ENCODE measurements around the gene CLEC16A. TPM values are rescaled to one million over a fixed set of nuclear protein-coding genes. Genes with fewer than 3 reads are reported as not detected.

CLEC16A gene
- total RNA-seq, 4 donors from 2014 or later: 24.5 to 33.0 (median 29.3) TPM

GRCh38 chr16:11170201-11170600 is 225.8 kb downstream of the CLEC16A start:
- no peaks in the 10 kb centered on the region for H3K36me3 ChIP-seq
- intact Hi-C loops (cut with DNase I; ENCODE audit: low total_unique reads): no loop called here
- no peaks in the 10 kb centered on the region for H3K9me3 ChIP-seq

GRCh38 chr16:11170696-11171447 is 226.5 kb downstream of the CLEC16A start:
- in situ Hi-C loops (cut with MboI; ENCODE audit: low sequenced_read_pairs in 4 of 4) (no loop called here), intact Hi-C loops (cut with DNase I; ENCODE audit: low total_unique reads) (no loop called here)
- H3K9me3 ChIP-seq: no peaks in the 10 kb centered on the region
- H3K4me1 ChIP-seq: peaks cover 5 to 11% of the 10 kb centered on the region in 2 donors
- DNase-seq (no peak), ATAC-seq (no peak)
- no peaks in the 10 kb centered on the region for H3K27me3 ChIP-seq
- no peak overlapping the region for H3K4me3 ChIP-seq
- H3K27ac ChIP-seq: no peak overlapping the region
- H3K36me3 ChIP-seq: no peaks in the 10 kb centered on the region
- TF ChIP-seq POLR2A (IDR thresholded peaks at IDR 0.05): no peak
- TF ChIP-seq CTCF (IDR thresholded peaks at IDR 0.05 in 4 of 5, conservative IDR thresholded peaks at IDR 0.05 in 1 of 5): no peak

More at GRCh38 chr16:11170201-11170600, 225.8 kb downstream of the CLEC16A start:
- TF ChIP-seq CTCF (IDR thresholded peaks at IDR 0.05 in 4 of 5, conservative IDR thresholded peaks at IDR 0.05 in 1 of 5): no peak
- TF ChIP-seq POLR2A (IDR thresholded peaks at IDR 0.05): no peak
- in situ Hi-C loops (cut with MboI; ENCODE audit: low sequenced_read_pairs in 4 of 4): no loop called here
- peaks cover 5 to 11% of the 10 kb centered on the region in 2 donors for H3K4me1 ChIP-seq
- H3K27me3 ChIP-seq: no peaks in the 10 kb centered on the region
- H3K27ac ChIP-seq: no peak overlapping the region
- no peak overlapping the region for H3K4me3 ChIP-seq
- DNase-seq (no peak), ATAC-seq (no peak)

- in situ Hi-C loops (cut with MboI; ENCODE audit: low sequenced_read_pairs in 4 of 4): no loop called here
- peaks cover 5 to 11% of the 10 kb centered on the region in 2 donors for H3K4me1 ChIP-seq
- no peak for ATAC-seq
- no peaks in the 10 kb centered on the region for H3K27me3 ChIP-seq
- H3K9me3 ChIP-seq: no peaks in the 10 kb centered on the region
- H3K36me3 ChIP-seq: no peaks in the 10 kb centered on the region
- TF ChIP-seq CTCF (IDR thresholded peaks at IDR 0.05 in 4 of 5, conservative IDR thresholded peaks at IDR 0.05 in 1 of 5) (no peak), POLR2A (IDR thresholded peaks at IDR 0.05) (no peak)
- no peak overlapping the region for H3K4me3 ChIP-seq
- no peak for DNase-seq
- intact Hi-C loops (cut with DNase I; ENCODE audit: low total_unique reads): no loop called here
- no peak overlapping the region for H3K27ac ChIP-seq
Observed at GRCh38 chr16:11171448-11171709, 227.0 kb downstream of the CLEC16A start.

GRCh38 chr16:11171757-11172299 is 227.5 kb downstream of the CLEC16A start:
- H3K36me3 ChIP-seq: no peaks in the 10 kb centered on the region
- peaks cover 5 to 11% of the 10 kb centered on the region in 2 donors for H3K4me1 ChIP-seq
- H3K4me3 ChIP-seq: no peak overlapping the region
- no peaks in the 10 kb centered on the region for H3K27me3 ChIP-seq
- no peaks in the 10 kb centered on the region for H3K9me3 ChIP-seq
- intact Hi-C loops (cut with DNase I; ENCODE audit: low total_unique reads): no loop called here
- no peak for TF ChIP-seq CTCF (IDR thresholded peaks at IDR 0.05 in 4 of 5, conservative IDR thresholded peaks at IDR 0.05 in 1 of 5)
- TF ChIP-seq POLR2A (IDR thresholded peaks at IDR 0.05): no peak
- in situ Hi-C loops (cut with MboI; ENCODE audit: low sequenced_read_pairs in 4 of 4): no loop called here
- ATAC-seq (no peak), DNase-seq (no peak)
- no peak overlapping the region for H3K27ac ChIP-seq
